GM19438 (cell line): ENCODE results near the gene GGACT.

Source experiments
- ATAC-seq: cut with Tn5 transposase; IDR thresholded peaks from one replicate; pipeline ENCODE4 v1.9.1; 2021; ENCODE audit warnings: low read depth; ENCODE audit not compliant: unreplicated experiment

GGACT gene

DNA sequence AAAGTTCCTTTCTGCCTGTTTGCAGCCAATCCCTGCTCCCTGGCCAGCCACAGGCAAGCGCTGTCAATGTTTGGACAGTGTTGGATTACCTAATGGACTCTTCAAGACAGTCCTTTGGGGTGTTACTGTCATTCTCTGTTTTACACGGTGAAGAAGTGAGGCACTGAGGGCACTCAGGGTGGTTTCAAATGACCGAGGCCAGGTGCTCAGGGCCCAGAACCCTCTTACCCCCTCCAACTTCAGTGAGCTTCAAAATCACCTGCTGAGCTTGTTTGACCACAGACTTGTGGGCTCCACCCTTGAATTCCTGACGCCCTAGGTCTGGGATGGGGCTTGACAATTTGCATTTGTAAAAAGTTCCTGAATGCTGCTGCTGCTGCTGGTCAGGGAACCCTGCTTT, 97.9 kb downstream of the GGACT start:
- no peak for ATAC-seq

DNA sequence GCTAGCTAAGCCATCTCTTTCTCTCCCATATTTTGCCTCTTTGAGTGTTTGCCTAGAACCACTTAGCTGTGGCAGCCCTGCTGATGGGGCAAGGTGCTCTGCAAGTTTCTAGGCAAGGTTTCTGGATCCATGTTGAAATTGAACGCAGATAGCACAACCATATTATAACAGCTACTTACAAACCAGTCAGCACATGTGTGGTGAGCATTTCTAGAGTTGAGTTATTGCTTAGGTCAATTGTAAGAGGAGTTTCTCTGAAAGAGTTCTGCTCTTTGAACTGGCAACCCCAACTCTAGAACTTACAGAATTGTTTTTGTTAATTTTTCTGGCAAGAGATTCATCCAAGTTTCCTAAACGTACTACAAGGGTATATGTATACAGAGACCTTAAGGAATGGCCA, 103.3 kb downstream of the GGACT start:
- ATAC-seq = no peak

DNA sequence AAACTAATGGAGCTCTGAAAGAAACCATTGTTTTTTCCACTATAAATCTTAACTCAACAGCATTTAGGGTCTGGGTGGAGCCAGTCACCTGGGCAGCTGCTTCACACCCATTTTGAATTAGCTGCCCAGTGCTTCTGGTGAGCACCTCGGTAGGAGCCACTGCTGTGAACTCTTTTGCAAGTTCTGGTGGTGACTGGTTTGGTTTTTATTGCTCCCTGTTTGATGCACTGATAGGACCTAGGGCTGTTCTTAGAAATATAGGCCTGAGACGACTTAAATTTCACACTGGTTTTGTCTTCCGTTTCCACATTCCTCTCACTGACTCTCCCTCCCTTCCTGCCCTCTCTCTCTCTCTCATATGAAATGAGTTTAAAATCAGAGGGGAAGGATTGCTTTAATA, 103.9 kb downstream of the GGACT start:
- no peak for ATAC-seq

DNA sequence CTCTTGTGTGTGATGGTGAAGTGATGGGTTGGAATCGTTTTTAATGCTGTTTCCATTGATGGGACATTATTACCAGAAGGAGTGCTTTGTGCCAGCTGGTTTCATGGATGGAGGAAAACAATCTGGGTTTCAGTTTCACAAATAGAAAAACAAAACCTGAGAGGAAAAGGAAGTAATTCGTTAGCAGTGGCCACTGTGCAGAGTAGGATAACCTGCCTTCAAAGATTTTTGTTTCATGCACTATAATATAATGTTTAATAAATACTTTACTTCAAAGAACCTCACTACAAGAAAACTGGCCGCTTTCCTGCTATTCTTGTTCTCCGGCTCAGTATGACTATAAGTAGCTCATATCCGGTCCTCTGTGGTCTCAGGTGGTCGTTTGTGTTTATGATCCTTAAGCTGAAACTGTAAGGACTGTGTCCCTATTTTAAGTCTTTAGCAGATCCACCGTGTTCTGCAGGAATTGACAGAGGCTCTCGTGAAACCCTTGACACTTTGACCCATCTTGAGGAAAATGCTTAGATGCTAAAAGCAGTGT, 104.7 kb downstream of the GGACT start:
- ATAC-seq = no peak

DNA sequence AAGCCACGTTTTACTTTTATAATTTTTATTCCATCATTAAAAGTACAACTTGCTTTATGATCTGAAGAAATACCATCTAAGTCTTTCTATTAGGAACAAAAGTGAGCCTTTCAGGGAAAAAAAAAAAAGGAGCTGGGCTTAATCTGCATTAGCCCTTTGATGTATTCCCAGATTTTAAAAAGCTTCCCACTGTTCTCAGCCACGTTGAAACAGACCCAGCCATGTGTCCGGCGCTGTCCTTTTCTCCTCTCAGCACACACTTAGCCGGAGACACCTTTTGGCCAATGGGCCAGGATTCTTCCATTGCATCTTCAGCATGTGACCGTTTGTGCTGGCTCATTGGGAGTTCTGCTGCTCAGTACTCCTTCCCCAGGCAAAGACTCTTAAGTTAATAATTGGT, 105.5 kb downstream of the GGACT start:
- ATAC-seq = no peak

DNA sequence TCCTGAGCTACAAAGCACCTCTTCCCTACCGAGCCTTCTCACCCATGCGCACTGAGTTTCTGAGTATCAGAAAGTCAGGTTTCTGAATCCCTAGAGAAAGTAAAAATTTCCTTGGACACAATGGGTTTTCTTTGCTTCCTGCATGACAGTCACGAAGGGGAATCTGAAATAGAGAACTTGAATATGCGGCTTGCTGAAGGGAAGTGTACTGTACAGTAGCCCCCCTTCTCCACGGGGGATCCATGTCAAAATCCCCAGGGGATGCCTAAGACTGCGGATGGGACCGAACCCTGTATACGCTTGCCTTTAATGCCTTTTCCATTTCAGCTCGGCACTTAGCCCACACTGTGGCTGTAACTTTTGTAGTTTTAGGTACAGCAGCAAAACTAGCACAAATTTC, 107.9 kb downstream of the GGACT start:
- ATAC-seq = no peak
